ENCODE measurements around the gene PCDHGA8.
"Not testable (repeated sequence)": the region's sequence is repeated elsewhere in the genome, so short reads cannot be mapped to it uniquely, and the experiment has no call there.

PCDHGA8 gene

GRCh38 chr5:141371572-141372475, 20.6 kb upstream of the PCDHGA8 start:
- DNase-seq, result no peak

GRCh38 chr5:141373673-141374317, 18.6 kb upstream of the PCDHGA8 start, which contains the start of gene PCDHGA6:
Gene PCDHGA6 (plus strand): TSS chr5:141373891. CDS start chr5:141374084, 193 bp downstream.
- no peak for DNase-seq

- no peak for DNase-seq
Measured at GRCh38 chr5:141374627-141375026, 17.8 kb upstream of the PCDHGA8 start.

- DNase-seq, result not testable (repeated sequence)
Measured at GRCh38 chr5:141375444-141376155, 16.8 kb upstream of the PCDHGA8 start.

GRCh38 chr5:141382469-141383294, 9.8 kb upstream of the PCDHGA8 start, which contains the start of gene PCDHGA7:
Gene PCDHGA7 (plus strand): TSS chr5:141382742. CDS start chr5:141382900, 158 bp downstream.
- DNase-seq, result peak in 1 of 2 donors; percentile 13

GRCh38 chr5:141383345-141383744, 9.1 kb upstream of the PCDHGA8 start:
- DNase-seq, result no peak

GRCh38 chr5:141384471-141385267, 7.8 kb upstream of the PCDHGA8 start:
- no peak for DNase-seq

GRCh38 chr5:141387557-141388311, 4.7 kb upstream of the PCDHGA8 start, which contains the start of gene PCDHGB4:
Gene PCDHGB4 (plus strand): TSS chr5:141387698. CDS start chr5:141387885, 187 bp downstream.
- DNase-seq, result peak in 1 of 2 donors; percentile 28

- DNase-seq, result no peak
Measured at GRCh38 chr5:141388661-141389060, 3.8 kb upstream of the PCDHGA8 start.

- DNase-seq, result no peak
Measured at GRCh38 chr5:141389153-141390042, 3.0 kb upstream of the PCDHGA8 start.

GRCh38 chr5:141393267-141393666, 834 bp downstream of the PCDHGA8 start:
- DNase-seq, result no peak

- DNase-seq, result not testable (repeated sequence)
Measured at GRCh38 chr5:141394401-141395187, 2.2 kb downstream of the PCDHGA8 start.

- DNase-seq, result peak; percentile 39 to 41
Measured at GRCh38 chr5:141397756-141398551, 5.5 kb downstream of the PCDHGA8 start, which contains the start of gene PCDHGB5. Gene PCDHGB5 (plus strand): TSS chr5:141397947. CDS start chr5:141398128, 181 bp downstream.

GRCh38 chr5:141398608-141399007, 6.2 kb downstream of the PCDHGA8 start:
- no peak for DNase-seq

GRCh38 chr5:141399555-141400258, 7.3 kb downstream of the PCDHGA8 start:
- no peak for DNase-seq

- peak in 1 of 2 donors; percentile 19 for DNase-seq
Measured at GRCh38 chr5:141402553-141403243, 10.3 kb downstream of the PCDHGA8 start, which contains the start of gene PCDHGA9. Gene PCDHGA9 (plus strand): TSS chr5:141402778. CDS start chr5:141402953, 175 bp downstream.

All from CD4-positive, alpha-beta T cell treated with Interleukin-4 for 1 hour (primary cell).